HG02610 (cell line): ENCODE data around the gene KRTAP10-3.

Source experiments
- ATAC-seq: cut with Tn5 transposase; IDR thresholded peaks from one replicate; pipeline ENCODE4 v1.9.1; 2021; ENCODE audit warnings: mild to moderate bottlenecking, moderate library complexity; ENCODE audit not compliant: unreplicated experiment

Gene KRTAP10-3

DNA sequence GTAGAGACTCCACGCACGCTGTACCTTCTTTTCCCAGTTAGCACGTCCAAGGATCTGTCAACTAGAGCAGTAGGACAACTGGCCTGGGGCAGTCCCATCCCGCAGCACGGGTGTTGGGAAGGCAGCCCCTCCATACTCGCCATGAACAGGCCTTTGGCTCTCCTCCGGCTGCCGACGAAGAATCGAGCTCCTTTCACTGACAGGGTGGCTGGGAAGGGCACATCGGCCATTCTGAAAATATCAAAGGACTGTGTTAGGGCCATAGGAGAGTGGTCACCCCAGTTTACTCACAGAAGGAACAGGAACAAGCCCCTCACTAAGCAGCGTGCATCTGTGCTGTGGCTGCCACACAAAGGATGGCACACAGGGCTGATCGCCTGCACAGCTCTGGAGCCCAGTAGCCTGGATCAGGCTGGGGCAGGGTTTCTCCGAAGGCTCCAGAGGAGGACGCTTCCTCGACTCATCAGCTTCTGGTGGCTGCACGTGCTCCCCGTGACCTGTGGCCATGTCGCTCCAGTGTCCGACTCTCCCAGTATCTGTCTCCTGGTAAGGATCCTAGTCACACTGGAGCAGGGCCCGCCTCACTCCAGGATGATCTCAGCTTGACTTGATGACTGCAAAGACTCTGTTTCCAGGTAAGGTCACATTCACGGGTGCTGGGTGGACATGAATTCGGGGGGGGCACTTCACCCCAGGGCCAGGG is 27.5 kb downstream of the KRTAP10-3 start:
- ATAC-seq: no peak

GRCh38 chr21:44530221-44530902 is 28.2 kb downstream of the KRTAP10-3 start:
- ATAC-seq: no peak

GRCh38 chr21:44529503-44530125 is 29.0 kb downstream of the KRTAP10-3 start:
- no peak for ATAC-seq

- ATAC-seq: no peak
Observed at GRCh38 chr21:44529011-44529421, 29.6 kb downstream of the KRTAP10-3 start.

GRCh38 chr21:44528634-44528995 is 30.0 kb downstream of the KRTAP10-3 start:
- ATAC-seq: no peak

- ATAC-seq: no peak
Observed at GRCh38 chr21:44527983-44528633, 30.5 kb downstream of the KRTAP10-3 start.

- ATAC-seq: no peak
Observed at GRCh38 chr21:44527156-44527982, 31.2 kb downstream of the KRTAP10-3 start.

DNA sequence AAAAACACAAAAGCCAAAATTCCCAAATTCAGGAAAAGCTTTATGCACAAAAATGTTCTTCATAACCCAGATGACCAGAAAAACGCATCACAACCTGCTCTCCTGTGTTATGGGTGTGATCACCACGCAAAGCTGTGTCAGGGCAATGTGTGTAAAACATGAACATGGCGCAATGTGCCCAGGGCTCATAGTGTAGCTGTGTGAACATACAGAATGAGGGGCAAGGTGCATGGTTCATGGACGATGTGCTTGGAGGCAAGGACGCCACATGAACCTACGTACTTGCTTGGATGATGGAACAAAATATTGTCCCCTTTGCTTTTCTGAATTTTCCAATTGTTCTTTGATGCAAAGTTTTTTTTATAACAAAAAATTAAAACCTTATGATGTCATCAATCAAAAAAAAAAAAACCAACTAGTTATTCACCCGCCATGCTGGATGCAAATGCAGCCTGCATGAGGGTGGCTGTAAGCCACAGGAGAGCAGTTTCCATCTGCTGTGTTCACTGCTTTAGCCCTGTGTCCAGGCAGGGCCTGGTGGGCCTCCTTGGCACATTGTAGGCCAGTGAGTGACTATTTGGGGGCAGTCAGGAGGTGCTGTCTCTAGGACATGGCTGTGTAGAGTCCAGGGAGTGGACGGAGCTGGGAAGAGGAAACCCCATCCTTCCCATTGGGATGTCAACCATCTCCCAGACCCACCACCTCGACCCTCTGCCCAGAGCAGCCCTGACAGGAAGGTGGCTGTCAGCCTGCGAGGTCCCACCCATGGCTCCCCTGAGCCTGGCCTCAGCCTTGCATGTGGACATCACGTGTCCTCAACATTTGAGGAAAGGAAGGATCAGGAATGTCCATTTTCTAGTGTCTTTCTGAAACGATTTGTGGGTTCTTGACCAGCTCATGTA is 32.2 kb downstream of the KRTAP10-3 start:
- no peak for ATAC-seq

DNA sequence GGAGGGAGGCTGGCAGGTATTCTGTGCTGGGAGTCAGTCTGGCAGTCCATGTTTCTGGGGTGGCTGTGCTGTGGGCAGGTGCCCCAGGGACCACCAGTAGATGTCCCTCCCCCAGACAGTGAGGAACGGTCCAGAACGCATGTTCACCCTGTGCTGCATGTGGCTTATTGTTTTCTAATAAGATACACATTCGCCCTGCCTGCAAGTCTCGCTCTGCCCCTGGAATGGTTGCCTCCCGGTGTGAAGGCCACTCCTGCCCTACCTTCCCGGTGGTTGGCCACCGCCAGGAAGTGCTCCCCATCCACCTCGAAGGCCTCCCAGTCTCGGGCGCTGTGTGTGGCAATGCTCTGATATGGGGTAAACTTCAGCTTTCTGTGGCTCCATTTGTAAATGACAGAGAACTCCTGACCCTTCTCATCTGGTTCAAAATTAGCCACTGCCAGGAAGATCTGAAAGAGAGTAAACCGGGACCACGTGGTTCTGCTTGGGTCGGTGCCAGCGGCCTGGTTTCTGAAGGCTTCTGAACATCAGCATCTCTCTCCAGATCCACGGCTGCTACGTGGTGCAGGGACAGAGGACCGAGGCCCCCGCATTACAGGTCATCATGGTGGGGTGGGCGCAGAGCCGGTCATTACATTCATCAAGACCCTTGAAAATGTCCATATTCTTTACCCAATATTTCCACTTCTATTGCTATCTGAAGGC is 33.1 kb downstream of the KRTAP10-3 start:
- no peak for ATAC-seq

GRCh38 chr21:44524414-44525371 is 33.9 kb downstream of the KRTAP10-3 start:
- ATAC-seq: no peak

DNA sequence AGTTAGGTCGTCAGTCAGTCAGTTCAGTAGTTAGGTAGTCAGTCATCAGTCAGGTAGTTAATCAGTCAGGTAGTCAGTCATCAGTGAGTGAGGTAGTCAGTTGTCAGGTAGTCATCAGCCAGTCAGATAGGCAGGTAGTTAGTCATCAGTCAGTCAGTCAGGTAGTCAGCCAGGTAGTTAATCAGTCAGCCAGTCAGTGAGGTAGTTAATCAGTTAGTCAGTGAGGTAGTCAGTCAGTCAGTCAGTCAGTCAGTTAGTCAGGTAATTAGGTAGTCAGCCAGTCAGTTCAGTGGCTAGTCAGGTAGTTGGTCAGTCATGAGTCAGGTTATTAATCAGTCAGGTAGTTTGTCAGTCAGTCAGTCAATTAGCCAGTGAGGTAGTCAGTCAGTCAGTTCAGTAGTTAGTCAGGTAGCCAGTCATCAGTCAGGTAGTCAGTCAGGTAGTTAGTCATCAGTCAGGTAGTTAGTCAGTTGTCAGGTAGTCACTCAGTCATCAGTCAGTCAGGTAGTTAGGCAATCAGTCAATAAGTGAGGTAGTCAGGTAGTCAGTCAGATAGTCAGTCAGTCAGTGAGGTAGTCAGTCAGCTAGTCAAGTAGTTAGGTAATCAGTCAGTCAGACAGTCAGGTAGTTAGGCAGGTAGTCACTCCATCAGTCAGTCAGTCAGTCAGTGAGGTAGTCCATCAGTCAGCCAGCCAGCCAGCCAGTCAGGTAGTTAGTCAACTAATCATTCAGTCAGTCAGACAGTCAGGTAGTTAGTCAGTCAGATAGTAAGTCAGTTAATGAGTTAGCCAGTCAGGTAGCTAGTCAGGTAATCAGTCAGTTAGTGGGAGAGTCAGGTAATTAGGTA is 34.8 kb downstream of the KRTAP10-3 start:
- no peak for ATAC-seq

DNA sequence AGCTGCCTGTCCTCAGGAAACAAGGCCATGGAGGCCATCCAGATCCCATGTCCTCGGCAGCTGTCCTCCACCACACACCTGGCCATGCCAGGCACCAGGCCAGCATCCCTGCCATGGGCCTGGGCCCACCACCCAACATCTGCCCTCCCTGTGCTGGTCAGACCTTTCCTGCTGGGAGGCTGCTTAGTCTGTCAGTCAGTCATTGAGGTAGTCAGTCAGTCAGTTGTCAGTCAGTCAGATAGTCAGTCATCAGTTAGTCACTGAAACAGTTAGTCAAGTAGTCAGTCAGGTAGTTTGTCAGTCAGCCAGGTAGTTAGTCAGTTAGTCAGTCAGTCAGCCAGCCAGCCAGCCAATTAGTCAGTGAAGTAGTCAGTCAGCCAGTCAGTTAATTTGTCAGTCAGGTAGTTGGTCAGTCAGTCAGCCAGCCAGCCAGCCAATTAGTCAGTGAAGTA is 35.8 kb downstream of the KRTAP10-3 start:
- ATAC-seq: no peak

DNA sequence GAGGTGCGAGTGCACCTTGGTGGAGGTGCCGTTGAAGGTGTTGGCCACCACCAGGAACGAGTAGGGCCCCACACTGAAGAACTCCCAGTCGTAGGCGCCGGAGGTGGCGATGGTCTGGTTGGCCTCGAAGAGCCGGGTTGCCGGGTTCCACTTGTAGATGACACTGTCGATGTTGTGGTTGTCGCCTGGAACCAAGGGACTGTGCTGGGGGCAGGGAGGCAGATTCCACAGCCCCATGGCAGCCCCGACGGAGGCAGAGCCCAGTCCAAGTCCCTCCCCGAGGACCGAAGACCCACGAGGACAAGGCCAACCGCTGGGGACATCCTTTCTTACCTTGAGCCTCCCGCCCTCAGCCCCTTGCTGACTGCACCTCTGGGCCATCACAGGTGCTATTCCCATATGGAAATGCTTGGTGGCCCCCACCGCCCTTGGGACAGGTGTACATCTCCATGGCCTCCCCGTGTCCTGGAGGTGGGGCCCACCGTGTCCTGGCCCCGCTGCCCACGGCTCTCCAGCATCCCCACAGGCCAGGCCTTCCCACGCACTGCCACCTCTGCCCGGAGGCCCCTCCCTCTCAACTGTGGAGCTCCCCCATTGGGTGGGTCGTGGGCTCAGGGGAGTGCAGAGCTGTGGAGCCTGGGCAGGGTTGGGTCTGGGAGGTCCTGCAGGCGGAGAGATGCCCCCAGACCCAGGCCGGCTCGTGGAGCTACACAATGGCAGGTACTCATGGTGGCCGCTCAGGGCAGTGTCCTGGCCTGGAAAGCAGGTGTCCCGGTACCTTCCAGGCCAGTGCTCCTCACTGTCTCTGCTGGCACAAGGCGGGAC is 36.5 kb downstream of the KRTAP10-3 start:
- ATAC-seq: no peak

- no peak for ATAC-seq
Observed at GRCh38 chr21:44521301-44521927, 37.2 kb downstream of the KRTAP10-3 start.
